Measurements from ENCODE around the gene IGSF11. TPM values are rescaled to one million over a fixed set of nuclear protein-coding genes. Genes with fewer than 3 reads are reported as not detected.

IGSF11 gene
- total and polyA plus RNA-seq, 4 donors, result 0.02 to 0.17 TPM; not detected in 2

DNA sequence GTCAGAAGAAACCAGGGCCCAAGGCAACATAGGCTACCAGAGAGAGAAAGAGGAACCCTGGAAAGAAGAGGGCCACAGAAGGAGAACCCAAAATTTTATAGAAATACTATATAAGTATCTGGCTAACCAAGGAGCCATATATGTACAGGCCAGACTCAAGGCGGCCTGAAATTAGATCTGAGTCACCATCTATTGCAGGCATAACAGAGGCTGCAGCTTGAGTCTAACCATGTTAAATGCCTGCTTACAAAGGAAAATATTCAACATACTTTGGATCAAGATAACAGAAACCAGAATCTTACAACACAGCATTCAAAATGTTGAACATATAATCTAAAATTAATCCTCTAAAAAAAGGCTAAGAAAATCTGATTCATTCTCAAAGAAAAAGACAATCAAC is 23.1 kb downstream of the IGSF11 start:
- no peaks in the 10 kb centered on the region for H3K4me1 ChIP-seq (ENCODE audit: control insufficient read depth in 4 of 4, insufficient read depth in 4 of 4, low read length in 3 of 4)
- DNase-seq (ENCODE audit: low spot score), result no peak
- no peaks in the 10 kb centered on the region for H3K27me3 ChIP-seq (ENCODE audit: control insufficient read depth in 4 of 4, insufficient read depth in 4 of 4, low read length in 3 of 4)
- H3K4me3 ChIP-seq (ENCODE audit: low read depth in 1 of 3, low read length in 3 of 3), result no peak overlapping the region
- WGBS, result 96% methylated on average over 1 of the region's 1 CpG
- no peak overlapping the region for H3K27ac ChIP-seq (ENCODE audit: low read depth in 1 of 2, low read length in 2 of 2)
- no peak for TF ChIP-seq FOXA1 (IDR thresholded peaks at IDR 0.05)
- no peak for TF ChIP-seq GABPA (IDR thresholded peaks at IDR 0.05 in 1 of 2, conservative IDR thresholded peaks at IDR 0.05 in 1 of 2)
- no peak for TF ChIP-seq FOXA2 (IDR thresholded peaks at IDR 0.05)
- TF ChIP-seq, protein P1, sequence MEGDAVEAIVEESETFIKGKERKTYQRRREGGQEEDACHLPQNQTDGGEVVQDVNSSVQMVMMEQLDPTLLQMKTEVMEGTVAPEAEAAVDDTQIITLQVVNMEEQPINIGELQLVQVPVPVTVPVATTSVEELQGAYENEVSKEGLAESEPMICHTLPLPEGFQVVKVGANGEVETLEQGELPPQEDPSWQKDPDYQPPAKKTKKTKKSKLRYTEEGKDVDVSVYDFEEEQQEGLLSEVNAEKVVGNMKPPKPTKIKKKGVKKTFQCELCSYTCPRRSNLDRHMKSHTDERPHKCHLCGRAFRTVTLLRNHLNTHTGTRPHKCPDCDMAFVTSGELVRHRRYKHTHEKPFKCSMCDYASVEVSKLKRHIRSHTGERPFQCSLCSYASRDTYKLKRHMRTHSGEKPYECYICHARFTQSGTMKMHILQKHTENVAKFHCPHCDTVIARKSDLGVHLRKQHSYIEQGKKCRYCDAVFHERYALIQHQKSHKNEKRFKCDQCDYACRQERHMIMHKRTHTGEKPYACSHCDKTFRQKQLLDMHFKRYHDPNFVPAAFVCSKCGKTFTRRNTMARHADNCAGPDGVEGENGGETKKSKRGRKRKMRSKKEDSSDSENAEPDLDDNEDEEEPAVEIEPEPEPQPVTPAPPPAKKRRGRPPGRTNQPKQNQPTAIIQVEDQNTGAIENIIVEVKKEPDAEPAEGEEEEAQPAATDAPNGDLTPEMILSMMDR (IDR thresholded peaks at IDR 0.05; ENCODE audit: low read depth, low read length, missing input control), result no peak
- no peak for TF ChIP-seq TAF1 (conservative IDR thresholded peaks at IDR 0.05)
- no peak for TF ChIP-seq JUND (IDR thresholded peaks at IDR 0.05)
- no peak for TF ChIP-seq RXRA (IDR thresholded peaks at IDR 0.05)
- TF ChIP-seq HNF4G (IDR thresholded peaks at IDR 0.05), result no peak
- TF ChIP-seq RAD21 (IDR thresholded peaks at IDR 0.05), result no peak
- TF ChIP-seq, protein P2, sequence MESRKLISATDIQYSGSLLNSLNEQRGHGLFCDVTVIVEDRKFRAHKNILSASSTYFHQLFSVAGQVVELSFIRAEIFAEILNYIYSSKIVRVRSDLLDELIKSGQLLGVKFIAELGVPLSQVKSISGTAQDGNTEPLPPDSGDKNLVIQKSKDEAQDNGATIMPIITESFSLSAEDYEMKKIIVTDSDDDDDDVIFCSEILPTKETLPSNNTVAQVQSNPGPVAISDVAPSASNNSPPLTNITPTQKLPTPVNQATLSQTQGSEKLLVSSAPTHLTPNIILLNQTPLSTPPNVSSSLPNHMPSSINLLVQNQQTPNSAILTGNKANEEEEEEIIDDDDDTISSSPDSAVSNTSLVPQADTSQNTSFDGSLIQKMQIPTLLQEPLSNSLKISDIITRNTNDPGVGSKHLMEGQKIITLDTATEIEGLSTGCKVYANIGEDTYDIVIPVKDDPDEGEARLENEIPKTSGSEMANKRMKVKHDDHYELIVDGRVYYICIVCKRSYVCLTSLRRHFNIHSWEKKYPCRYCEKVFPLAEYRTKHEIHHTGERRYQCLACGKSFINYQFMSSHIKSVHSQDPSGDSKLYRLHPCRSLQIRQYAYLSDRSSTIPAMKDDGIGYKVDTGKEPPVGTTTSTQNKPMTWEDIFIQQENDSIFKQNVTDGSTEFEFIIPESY (IDR thresholded peaks at IDR 0.05), result no peak
- no peak for TF ChIP-seq EGR1 (IDR thresholded peaks at IDR 0.05; ENCODE audit: low read depth in 2 of 2)
- no peak for TF ChIP-seq NR2F2 (IDR thresholded peaks at IDR 0.05)
- TF ChIP-seq SP1 (IDR thresholded peaks at IDR 0.05), result no peak
- no peaks in the 10 kb centered on the region for H3K9me3 ChIP-seq (ENCODE audit: control insufficient read depth in 4 of 4, low read length in 3 of 4)
- no peak overlapping the region for H3K9ac ChIP-seq (ENCODE audit: low read depth in 1 of 2, low read length in 2 of 2)
- H3K36me3 ChIP-seq (ENCODE audit: control insufficient read depth in 4 of 4, insufficient read depth in 3 of 4, low read depth in 1 of 4, low read length in 3 of 4), result no peaks in the 10 kb centered on the region

DNA sequence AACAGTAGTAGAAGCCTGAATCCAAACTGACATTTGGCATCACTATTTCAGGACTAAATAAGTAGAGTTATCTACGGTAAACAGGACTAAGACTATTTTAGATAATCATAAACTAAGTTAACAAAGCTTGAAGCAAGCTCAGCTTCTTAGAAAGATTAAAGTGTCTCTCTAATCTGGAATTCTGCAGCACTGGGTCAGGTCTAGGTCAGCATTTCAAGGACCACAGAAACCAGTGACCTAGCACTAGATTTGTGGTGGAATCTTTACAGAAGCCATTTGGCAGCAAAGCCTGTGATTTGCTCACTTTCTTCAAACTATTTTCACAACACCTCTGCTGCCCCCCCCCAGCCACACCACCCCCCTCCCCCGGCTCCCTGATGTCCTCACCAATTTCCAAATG is 37.5 kb downstream of the IGSF11 start:
- Histone ChIP-seq H3K4me1 (ENCODE audit: control insufficient read depth in 4 of 4, insufficient read depth in 4 of 4, low read length in 3 of 4) (no peaks in the 10 kb centered on the region), H3K9ac (ENCODE audit: low read depth in 1 of 2, low read length in 2 of 2) (no peak overlapping the region), H3K4me3 (ENCODE audit: low read depth in 1 of 3, low read length in 3 of 3) (no peak overlapping the region), H3K9me3 (ENCODE audit: control insufficient read depth in 4 of 4, low read length in 3 of 4) (no peaks in the 10 kb centered on the region), H3K27ac (ENCODE audit: low read depth in 1 of 2, low read length in 2 of 2) (no peak overlapping the region), H3K36me3 (ENCODE audit: control insufficient read depth in 4 of 4, insufficient read depth in 3 of 4, low read depth in 1 of 4, low read length in 3 of 4) (no peaks in the 10 kb centered on the region), H3K27me3 (ENCODE audit: control insufficient read depth in 4 of 4, insufficient read depth in 4 of 4, low read length in 3 of 4) (no peaks in the 10 kb centered on the region)
- no peak for DNase-seq (ENCODE audit: low spot score)
- TF ChIP-seq RAD21 (IDR thresholded peaks at IDR 0.05) (no peak), GABPA (IDR thresholded peaks at IDR 0.05 in 1 of 2, conservative IDR thresholded peaks at IDR 0.05 in 1 of 2) (no peak), RXRA (IDR thresholded peaks at IDR 0.05) (no peak), HNF4G (IDR thresholded peaks at IDR 0.05) (no peak), JUND (IDR thresholded peaks at IDR 0.05) (no peak), NR2F2 (IDR thresholded peaks at IDR 0.05) (no peak), SP1 (IDR thresholded peaks at IDR 0.05) (no peak), EGR1 (IDR thresholded peaks at IDR 0.05; ENCODE audit: low read depth in 2 of 2) (no peak), HNF4A (conservative IDR thresholded peaks at IDR 0.05) (no peak)
- TF ChIP-seq, protein P3, sequence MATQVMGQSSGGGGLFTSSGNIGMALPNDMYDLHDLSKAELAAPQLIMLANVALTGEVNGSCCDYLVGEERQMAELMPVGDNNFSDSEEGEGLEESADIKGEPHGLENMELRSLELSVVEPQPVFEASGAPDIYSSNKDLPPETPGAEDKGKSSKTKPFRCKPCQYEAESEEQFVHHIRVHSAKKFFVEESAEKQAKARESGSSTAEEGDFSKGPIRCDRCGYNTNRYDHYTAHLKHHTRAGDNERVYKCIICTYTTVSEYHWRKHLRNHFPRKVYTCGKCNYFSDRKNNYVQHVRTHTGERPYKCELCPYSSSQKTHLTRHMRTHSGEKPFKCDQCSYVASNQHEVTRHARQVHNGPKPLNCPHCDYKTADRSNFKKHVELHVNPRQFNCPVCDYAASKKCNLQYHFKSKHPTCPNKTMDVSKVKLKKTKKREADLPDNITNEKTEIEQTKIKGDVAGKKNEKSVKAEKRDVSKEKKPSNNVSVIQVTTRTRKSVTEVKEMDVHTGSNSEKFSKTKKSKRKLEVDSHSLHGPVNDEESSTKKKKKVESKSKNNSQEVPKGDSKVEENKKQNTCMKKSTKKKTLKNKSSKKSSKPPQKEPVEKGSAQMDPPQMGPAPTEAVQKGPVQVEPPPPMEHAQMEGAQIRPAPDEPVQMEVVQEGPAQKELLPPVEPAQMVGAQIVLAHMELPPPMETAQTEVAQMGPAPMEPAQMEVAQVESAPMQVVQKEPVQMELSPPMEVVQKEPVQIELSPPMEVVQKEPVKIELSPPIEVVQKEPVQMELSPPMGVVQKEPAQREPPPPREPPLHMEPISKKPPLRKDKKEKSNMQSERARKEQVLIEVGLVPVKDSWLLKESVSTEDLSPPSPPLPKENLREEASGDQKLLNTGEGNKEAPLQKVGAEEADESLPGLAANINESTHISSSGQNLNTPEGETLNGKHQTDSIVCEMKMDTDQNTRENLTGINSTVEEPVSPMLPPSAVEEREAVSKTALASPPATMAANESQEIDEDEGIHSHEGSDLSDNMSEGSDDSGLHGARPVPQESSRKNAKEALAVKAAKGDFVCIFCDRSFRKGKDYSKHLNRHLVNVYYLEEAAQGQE (IDR thresholded peaks at IDR 0.05), result no peak
- TF ChIP-seq, protein P1 (IDR thresholded peaks at IDR 0.05; ENCODE audit: low read depth, low read length, missing input control), result no peak
- TF ChIP-seq, protein P2 (IDR thresholded peaks at IDR 0.05), result no peak
- WGBS, result 34% methylated on average over 2 of the region's 2 CpGs
